Ishikawa (cell line): Measurements from ENCODE around the gene BIRC7.

Experiments used
- CEBPB ChIP-seq: IDR thresholded peaks from 2 replicates; pipeline ENCODE4 v1.6.1; 2012
- FOXM1 ChIP-seq: IDR thresholded peaks from 2 replicates; pipeline ENCODE4 v1.6.1; 2012; ENCODE audit warnings: low read depth, borderline replicate concordance
- TAF1 ChIP-seq: IDR thresholded peaks from 2 replicates; pipeline ENCODE4 v1.6.1; 2012; ENCODE audit warnings: low read depth, mild to moderate bottlenecking
- YY1 ChIP-seq: IDR thresholded peaks from 2 replicates; pipeline ENCODE4 v1.6.1; 2012; ENCODE audit warnings: low read depth
- TF ChIP-seq, protein P1 (sequence below): IDR thresholded peaks from 2 replicates; pipeline ENCODE4 v1.6.1; 2012; ENCODE audit warnings: low read depth, mild to moderate bottlenecking

GRCh38 chr20:63216849-63217471, 18.7 kb upstream of the BIRC7 start:
- no peak for TF ChIP-seq YY1
- no peak for TF ChIP-seq FOXM1
- TF ChIP-seq CEBPB = no peak
- no peak for TF ChIP-seq TAF1
- TF ChIP-seq, protein P1, sequence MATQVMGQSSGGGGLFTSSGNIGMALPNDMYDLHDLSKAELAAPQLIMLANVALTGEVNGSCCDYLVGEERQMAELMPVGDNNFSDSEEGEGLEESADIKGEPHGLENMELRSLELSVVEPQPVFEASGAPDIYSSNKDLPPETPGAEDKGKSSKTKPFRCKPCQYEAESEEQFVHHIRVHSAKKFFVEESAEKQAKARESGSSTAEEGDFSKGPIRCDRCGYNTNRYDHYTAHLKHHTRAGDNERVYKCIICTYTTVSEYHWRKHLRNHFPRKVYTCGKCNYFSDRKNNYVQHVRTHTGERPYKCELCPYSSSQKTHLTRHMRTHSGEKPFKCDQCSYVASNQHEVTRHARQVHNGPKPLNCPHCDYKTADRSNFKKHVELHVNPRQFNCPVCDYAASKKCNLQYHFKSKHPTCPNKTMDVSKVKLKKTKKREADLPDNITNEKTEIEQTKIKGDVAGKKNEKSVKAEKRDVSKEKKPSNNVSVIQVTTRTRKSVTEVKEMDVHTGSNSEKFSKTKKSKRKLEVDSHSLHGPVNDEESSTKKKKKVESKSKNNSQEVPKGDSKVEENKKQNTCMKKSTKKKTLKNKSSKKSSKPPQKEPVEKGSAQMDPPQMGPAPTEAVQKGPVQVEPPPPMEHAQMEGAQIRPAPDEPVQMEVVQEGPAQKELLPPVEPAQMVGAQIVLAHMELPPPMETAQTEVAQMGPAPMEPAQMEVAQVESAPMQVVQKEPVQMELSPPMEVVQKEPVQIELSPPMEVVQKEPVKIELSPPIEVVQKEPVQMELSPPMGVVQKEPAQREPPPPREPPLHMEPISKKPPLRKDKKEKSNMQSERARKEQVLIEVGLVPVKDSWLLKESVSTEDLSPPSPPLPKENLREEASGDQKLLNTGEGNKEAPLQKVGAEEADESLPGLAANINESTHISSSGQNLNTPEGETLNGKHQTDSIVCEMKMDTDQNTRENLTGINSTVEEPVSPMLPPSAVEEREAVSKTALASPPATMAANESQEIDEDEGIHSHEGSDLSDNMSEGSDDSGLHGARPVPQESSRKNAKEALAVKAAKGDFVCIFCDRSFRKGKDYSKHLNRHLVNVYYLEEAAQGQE = no peak
